IMR-90 (cell line): ENCODE measurements around the gene SEPTIN10. TPM values are rescaled to one million over a fixed set of nuclear protein-coding genes. Genes with fewer than 3 reads are reported as not detected.

ENCODE experiments used
- ATAC-seq: fragments of 200-7000 bp; cut with Tn5 transposase; 2 replicates; pipeline ENCODE4 v1.9.1; 2020; ENCODE audit warnings: low read depth, mild to moderate bottlenecking, moderate library complexity
- BruUV-seq: library from RNA; stranded (reverse); fragments of 400-500 nt; replicated peaks from 2 replicates; lab custom pipeline; 2021; lab: Mats Ljungman, UMichigan
- CTCF ChIA-PET: fragments of 300-600 bp; formaldehyde crosslinking; extraction: SDS; loops from one replicate; lab custom pipeline; 2021; ENCODE audit warnings: antibody characterized with exemption; lab: Yijun Ruan, JAX
- POLR2A ChIA-PET: fragments of 300-600 bp; sonication (Branson Sonifier 250); formaldehyde crosslinking; loops from one replicate; lab custom pipeline; 2022; ENCODE audit warnings: antibody characterized with exemption; ENCODE audit not compliant: unreplicated experiment; lab: Charles Lee
- DNase-seq: peaks from one replicate; pipeline ENCODE4 v3.0.0; 2013
- H2AFZ ChIP-seq: replicated peaks from 2 replicates; pipeline ENCODE3; 2013; ENCODE audit warnings: low read length, mild to moderate bottlenecking; ENCODE audit not compliant: poor library complexity
- H2AK5ac ChIP-seq: 2 replicates; pipeline ENCODE4 v1.6.1; 2013; ENCODE audit warnings: low read depth, low read length, inconsistent platforms
- H2AK9ac ChIP-seq: replicated peaks from 2 replicates; pipeline ENCODE3; 2013; ENCODE audit warnings: mild to moderate bottlenecking, low read depth, low read length, moderate library complexity; ENCODE audit not compliant: poor library complexity
- H2BK120ac ChIP-seq: 2 replicates; pipeline ENCODE4 v1.6.1; 2013; ENCODE audit warnings: low read depth, low read length, inconsistent platforms
- H2BK15ac ChIP-seq: 3 replicates; pipeline ENCODE4 v1.6.1; 2013; ENCODE audit warnings: low read depth, low read length, inconsistent platforms
- H2BK20ac ChIP-seq: 2 replicates; pipeline ENCODE4 v1.6.1; 2013; ENCODE audit warnings: low read depth, mild to moderate bottlenecking, inconsistent platforms, low read length, moderate library complexity
- H2BK5ac ChIP-seq: 2 replicates; pipeline ENCODE4 v1.6.1; 2013; ENCODE audit warnings: mild to moderate bottlenecking, low read depth, low read length, inconsistent platforms; ENCODE audit not compliant: poor library complexity, severe bottlenecking
- H3K14ac ChIP-seq: replicated peaks from 2 replicates; pipeline ENCODE4 v1.6.1; 2013; ENCODE audit warnings: low read depth, low read length, inconsistent platforms
- H3K18ac ChIP-seq: 2 replicates; pipeline ENCODE4 v1.6.1; 2013; ENCODE audit warnings: low read depth, low read length, control low read depth
- H3K23ac ChIP-seq: 2 replicates; pipeline ENCODE4 v1.6.1; 2013; ENCODE audit warnings: low read depth, low read length, inconsistent platforms
- H3K27ac ChIP-seq: 2 replicates; pipeline ENCODE4 v1.5.1; 2013; ENCODE audit warnings: mild to moderate bottlenecking, control low read depth, low read length; ENCODE audit not compliant: insufficient read depth
- H3K27me3 ChIP-seq: 2 replicates; pipeline ENCODE4 v1.6.1; 2013; ENCODE audit warnings: low read length; ENCODE audit not compliant: control insufficient read depth, insufficient read depth
- H3K36me3 ChIP-seq: 2 replicates; pipeline ENCODE4 v1.6.1; 2013; ENCODE audit warnings: low read length, mixed read lengths; ENCODE audit not compliant: control insufficient read depth, insufficient read depth
- H3K4ac ChIP-seq: 2 replicates; pipeline ENCODE4 v1.6.1; 2013; ENCODE audit warnings: low read depth, low read length, inconsistent platforms
- H3K4me1 ChIP-seq: 2 replicates; pipeline ENCODE4 v1.6.1; 2013; ENCODE audit warnings: low read length, mixed read lengths; ENCODE audit not compliant: control insufficient read depth, insufficient read depth
- H3K4me2 ChIP-seq: 2 replicates; pipeline ENCODE4 v1.6.1; 2013; ENCODE audit warnings: low read depth, mild to moderate bottlenecking, control low read depth, low read length, moderate library complexity
- H3K4me3 ChIP-seq: 2 replicates; pipeline ENCODE4 v1.5.1; 2013; ENCODE audit warnings: low read depth, mild to moderate bottlenecking, control low read depth, low read length, moderate library complexity; ENCODE audit not compliant: insufficient read depth
- H3K56ac ChIP-seq: 2 replicates; pipeline ENCODE4 v1.6.1; 2013; ENCODE audit warnings: low read length, inconsistent platforms; ENCODE audit not compliant: insufficient read depth; ENCODE audit errors: extremely low read depth
- H3K79me1 ChIP-seq, 2 experiments: 2 replicates each; pipeline ENCODE4 v1.6.1; 2013; ENCODE audit warnings: low read length in 2 of 2, inconsistent platforms in 1 of 2, low read depth in 1 of 2
- H3K9ac ChIP-seq: 2 replicates; pipeline ENCODE4 v1.6.1; 2013; ENCODE audit warnings: low read depth, low read length, control low read depth
- H3K9me1 ChIP-seq: 2 replicates; pipeline ENCODE4 v1.6.1; 2013; ENCODE audit warnings: low read length, inconsistent platforms; ENCODE audit not compliant: insufficient read depth
- H3K9me3 ChIP-seq: 2 replicates; pipeline ENCODE4 v1.6.1; 2013; ENCODE audit warnings: low read length; ENCODE audit not compliant: control insufficient read depth, insufficient read depth
- H4K20me1 ChIP-seq: 2 replicates; pipeline ENCODE4 v1.6.1; 2013; ENCODE audit warnings: low read length, inconsistent platforms; ENCODE audit not compliant: insufficient read depth
- H4K5ac ChIP-seq: 2 replicates; pipeline ENCODE4 v1.6.1; 2013; ENCODE audit warnings: mild to moderate bottlenecking, low read depth, low read length, control low read depth
- H4K8ac ChIP-seq, 2 experiments: 2 replicates each; pipeline ENCODE4 v1.6.1; 2013; ENCODE audit warnings: low read depth in 2 of 2, low read length in 2 of 2, control low read depth in 1 of 2, inconsistent platforms in 1 of 2
- H4K91ac ChIP-seq: 2 replicates; pipeline ENCODE4 v1.6.1; 2013; ENCODE audit warnings: low read depth, low read length, inconsistent platforms; ENCODE audit not compliant: insufficient read depth
- CEBPB ChIP-seq: IDR thresholded peaks from 2 replicates; pipeline ENCODE4 v1.6.1; 2012; ENCODE audit warnings: low read depth, low read length, improper control_type of control experiment
- CHD1 ChIP-seq: IDR thresholded peaks from 2 replicates; pipeline ENCODE4 v1.6.1; 2012; ENCODE audit warnings: low read depth, low read length, improper control_type of control experiment
- CTCF ChIP-seq: conservative IDR thresholded peaks from 2 replicates; pipeline ENCODE4 v1.5.1; 2012; ENCODE audit warnings: mild to moderate bottlenecking, low read depth, low read length, improper control_type of control experiment
- ELK1 ChIP-seq: fragments of 150-350 bp; IDR thresholded peaks from 2 replicates; pipeline ENCODE4 v1.6.1; 2016; ENCODE audit warnings: low read depth, mild to moderate bottlenecking, low read length, moderate library complexity, borderline replicate concordance
- FOS ChIP-seq: fragments of 150-350 bp; IDR thresholded peaks from 2 replicates; pipeline ENCODE4 v1.6.1; 2016; ENCODE audit warnings: low read depth, low read length
- MAFK ChIP-seq: IDR thresholded peaks from 2 replicates; pipeline ENCODE4 v1.6.1; 2012; ENCODE audit warnings: low read depth, low read length, improper control_type of control experiment
- MAZ ChIP-seq: IDR thresholded peaks from 2 replicates; pipeline ENCODE4 v1.6.1; 2012; ENCODE audit warnings: low read depth, mild to moderate bottlenecking, low read length, improper control_type of control experiment, moderate library complexity, borderline replicate concordance
- MXI1 ChIP-seq: IDR thresholded peaks from 2 replicates; pipeline ENCODE4 v1.6.1; 2012; ENCODE audit warnings: low read depth, mild to moderate bottlenecking, low read length, moderate library complexity, borderline replicate concordance
- POLR2A ChIP-seq: IDR thresholded peaks from 2 replicates; pipeline ENCODE4 v1.6.1; 2012; ENCODE audit warnings: mild to moderate bottlenecking, low read depth, low read length
- RAD21 ChIP-seq: IDR thresholded peaks from 2 replicates; pipeline ENCODE4 v1.6.1; 2012; ENCODE audit warnings: low read length, improper control_type of control experiment
- RCOR1 ChIP-seq: IDR thresholded peaks from 2 replicates; pipeline ENCODE4 v1.6.1; 2012; ENCODE audit warnings: mild to moderate bottlenecking, low read length, improper control_type of control experiment; ENCODE audit not compliant: insufficient replicate concordance
- RFX5 ChIP-seq: IDR thresholded peaks from 2 replicates; pipeline ENCODE4 v1.8.0; 2012; ENCODE audit warnings: low read depth, mild to moderate bottlenecking, low read length, moderate library complexity
- SMC3 ChIP-seq: fragments of 150-350 bp; IDR thresholded peaks from 2 replicates; pipeline ENCODE4 v1.6.1; 2016; ENCODE audit warnings: low read depth, mild to moderate bottlenecking, antibody characterized with exemption, low read length, moderate library complexity
- USF2 ChIP-seq: fragments of 150-350 bp; IDR thresholded peaks from 2 replicates; pipeline ENCODE4 v1.6.1; 2017; ENCODE audit warnings: mild to moderate bottlenecking, antibody characterized with exemption, low read length, low read depth
- WGBS, 2 experiments: methylation state at CpG; one replicate each; pipeline versions ENCODE4 v1.1.5 to v1.1.7; 2013; ENCODE audit warnings: missing lambda C conversion rate in 2 of 2; ENCODE audit not compliant: insufficient read length in 1 of 2; ENCODE audit errors: extremely low coverage in 2 of 2; 5-methylcytosine and 5-hydroxymethylcytosine counted together
- dilution Hi-C: fragments of 300-500 bp; cut with HindIII; formaldehyde crosslinking; loops from one replicate; pipeline ENCODE4 v1.14.3; 2018; ENCODE audit warnings: low sequenced_read_pairs; ENCODE audit not compliant: unreplicated experiment
- in situ Hi-C: fragments of 300-500 bp; cut with MboI; formaldehyde crosslinking; loops from 3 replicates; pipeline ENCODE4 v1.14.3; 2019; ENCODE audit warnings: low sequenced_read_pairs, inconsistent platforms, mixed read lengths
- intact Hi-C: fragments of 100-400 bp; cut with micrococcal nuclease; formaldehyde crosslinking; loops from 2 replicates; pipeline ENCODE4 v1.10.0; 2022
- polyA plus RNA-seq, 3 experiments: library from polyadenylated mRNA; depleted of rRNA; stranded (reverse); fragments of >200 nt; gene quantifications; 2 replicates each; pipeline ENCODE4 v1.2.3, GENCODE V29; 2012; ENCODE audit warnings: low replicate concordance in 1 of 3
- total RNA-seq: library from RNA; depleted of rRNA; stranded (reverse); fragments of >200 nt; gene quantifications from 2 replicates; pipeline ENCODE4 v1.2.3, GENCODE V29; 2012

SEPTIN10 gene
- total and polyA plus RNA-seq, 2 of the 4 experiments (the other 2 are of a cell fraction): 55.4 to 82.6 TPM

- H2AFZ ChIP-seq: no peak overlapping the region
- BruUV-seq: no TSS peak
- POLR2A ChIA-PET: no interaction called here
- H3K27ac ChIP-seq: no peak overlapping the region
- in situ Hi-C loops (no loop called here), intact Hi-C loops (no loop called here), dilution Hi-C loops (no loop called here)
- H3K36me3 ChIP-seq: no peaks in the 10 kb centered on the region
- no peak overlapping the region for H3K23ac ChIP-seq
- H3K4me1 ChIP-seq: peaks cover 4% of the 10 kb centered on the region; the same call in 1 of the 2 replicates
- no peak overlapping the region for H2BK120ac ChIP-seq
- no peak overlapping the region for H3K4ac ChIP-seq
- no peak overlapping the region for H4K5ac ChIP-seq
- no peak overlapping the region; the same call in 1 of the 2 replicates for H3K14ac ChIP-seq
- H4K20me1 ChIP-seq: no peaks in the 10 kb centered on the region
- H2BK15ac ChIP-seq: no peak overlapping the region
- H3K9me1 ChIP-seq: no peaks in the 10 kb centered on the region
- no peaks in the 10 kb centered on the region for H3K9me3 ChIP-seq
- no peak overlapping the region for H4K8ac ChIP-seq
- no peak overlapping the region for H3K56ac ChIP-seq
- H3K18ac ChIP-seq: no peak overlapping the region; the same call in 1 of the 2 replicates
- no peak overlapping the region for H4K91ac ChIP-seq
- H3K9ac ChIP-seq: no peak overlapping the region
- CTCF ChIA-PET: no interaction called here
- no peak overlapping the region for H3K4me3 ChIP-seq
- TF ChIP-seq USF2 (no peak), SMC3 (no peak), RFX5 (no peak), MXI1 (no peak), RCOR1 (no peak), MAFK (no peak), CHD1 (no peak), CEBPB (no peak), MAZ (no peak), POLR2A (no peak), ELK1 (no peak), FOS (no peak), RAD21 (no peak), CTCF (no peak)
- H3K79me1 ChIP-seq: no peaks in the 10 kb centered on the region
- no peak overlapping the region for H2AK5ac ChIP-seq
- H2BK20ac ChIP-seq: no peak overlapping the region
- ATAC-seq: peak; percentile 42
- no peak for DNase-seq
- no peak overlapping the region for H3K4me2 ChIP-seq
- 0 out of 2 replicates have a peak, but pooled peaks cover 2% of the 10 kb centered on the region for H3K27me3 ChIP-seq
- WGBS, 2 experiments: no CpG with 5 or more reads among the region's 11 CpGs
- H2BK5ac ChIP-seq: no peak overlapping the region
- no peak overlapping the region for H2AK9ac ChIP-seq
These were observed 21.9 kb upstream of the SEPTIN10 start for GRCh38 chr2:109635426-109636304.
